Measurements from ENCODE around the gene MVB12B. TPM values are rescaled to one million over a fixed set of nuclear protein-coding genes. Genes with fewer than 3 reads are reported as not detected.

Gene MVB12B
- polyA plus RNA-seq, 1 experiment = 4.4 TPM

DNA sequence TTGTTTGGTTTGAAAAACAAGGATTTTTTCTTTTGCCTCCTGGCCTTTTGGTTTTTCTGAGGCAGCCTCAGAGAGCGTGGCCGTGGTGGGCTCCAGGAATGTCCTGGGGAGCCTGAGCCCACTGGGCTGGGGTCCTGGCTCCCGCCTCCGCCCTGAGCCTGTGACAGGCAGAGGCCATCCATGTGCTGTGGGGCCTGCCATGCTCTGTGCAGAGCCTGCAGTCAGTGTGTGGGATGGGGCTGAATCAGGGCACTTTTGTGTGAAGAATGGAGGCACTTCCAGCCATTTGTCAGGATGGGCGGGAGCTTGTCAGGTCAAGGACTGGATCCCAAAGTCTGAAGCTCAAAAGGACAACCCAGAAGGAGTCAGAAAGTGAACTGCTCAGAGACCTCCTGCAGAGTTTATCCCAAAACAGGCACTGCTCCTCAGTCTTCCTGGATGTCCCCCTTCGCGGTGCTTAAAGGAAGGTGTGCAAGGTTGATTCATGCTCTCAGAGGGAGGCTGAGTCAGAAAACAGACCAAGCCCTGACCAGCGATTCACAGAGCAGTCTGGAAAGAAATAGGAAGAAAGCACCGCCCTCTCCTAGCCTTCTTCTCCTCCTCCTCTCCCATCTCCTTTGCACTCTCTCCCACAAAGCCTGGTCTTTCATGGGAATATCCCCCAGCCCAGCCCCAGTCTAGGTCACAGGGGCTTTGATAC is 53.2 kb downstream of the MVB12B start:
- Histone ChIP-seq H3K27ac (ENCODE audit: low read depth, low read length) (no peak overlapping the region), H3K4me3 (ENCODE audit: low read depth, low read length) (no peak overlapping the region), H3K9me3 (ENCODE audit: control insufficient read depth, insufficient read depth, low read length) (no peaks in the 10 kb centered on the region; the same call in 1 of the 2 replicates), H3K27me3 (ENCODE audit: control insufficient read depth, insufficient read depth, low read length) (no peaks in the 10 kb centered on the region)
- DNase-seq (ENCODE audit: low read depth, low spot score) = no peak
- ChIA-PET CTCF (interaction anchor here (0.6 to 2.8 kb wide), 3 partner anchors 19 to 821 kb away, joined by 3 to 7 read pairs (median 3); no protein-coding TSS in a partner anchor), POLR2A (no interaction called here)
- TF ChIP-seq, protein P1, sequence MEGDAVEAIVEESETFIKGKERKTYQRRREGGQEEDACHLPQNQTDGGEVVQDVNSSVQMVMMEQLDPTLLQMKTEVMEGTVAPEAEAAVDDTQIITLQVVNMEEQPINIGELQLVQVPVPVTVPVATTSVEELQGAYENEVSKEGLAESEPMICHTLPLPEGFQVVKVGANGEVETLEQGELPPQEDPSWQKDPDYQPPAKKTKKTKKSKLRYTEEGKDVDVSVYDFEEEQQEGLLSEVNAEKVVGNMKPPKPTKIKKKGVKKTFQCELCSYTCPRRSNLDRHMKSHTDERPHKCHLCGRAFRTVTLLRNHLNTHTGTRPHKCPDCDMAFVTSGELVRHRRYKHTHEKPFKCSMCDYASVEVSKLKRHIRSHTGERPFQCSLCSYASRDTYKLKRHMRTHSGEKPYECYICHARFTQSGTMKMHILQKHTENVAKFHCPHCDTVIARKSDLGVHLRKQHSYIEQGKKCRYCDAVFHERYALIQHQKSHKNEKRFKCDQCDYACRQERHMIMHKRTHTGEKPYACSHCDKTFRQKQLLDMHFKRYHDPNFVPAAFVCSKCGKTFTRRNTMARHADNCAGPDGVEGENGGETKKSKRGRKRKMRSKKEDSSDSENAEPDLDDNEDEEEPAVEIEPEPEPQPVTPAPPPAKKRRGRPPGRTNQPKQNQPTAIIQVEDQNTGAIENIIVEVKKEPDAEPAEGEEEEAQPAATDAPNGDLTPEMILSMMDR (IDR thresholded peaks at IDR 0.05; ENCODE audit: low read depth, low read length) = no peak

GRCh38 chr9:126380447-126380846 is 53.8 kb downstream of the MVB12B start:
- DNase-seq (ENCODE audit: low read depth, low spot score) = no peak
- H3K27ac ChIP-seq (ENCODE audit: low read depth, low read length) = no peak overlapping the region
- H3K27me3 ChIP-seq (ENCODE audit: control insufficient read depth, insufficient read depth, low read length) = no peaks in the 10 kb centered on the region
- TF ChIP-seq, protein P1 (IDR thresholded peaks at IDR 0.05; ENCODE audit: low read depth, low read length) = no peak
- POLR2A ChIA-PET = no interaction called here
- CTCF ChIA-PET = interaction anchor here (1.0 to 2.8 kb wide), 2 partner anchors 19 to 822 kb away, joined by 3 to 7 read pairs; no protein-coding TSS in a partner anchor
- H3K9me3 ChIP-seq (ENCODE audit: control insufficient read depth, insufficient read depth, low read length) = no peaks in the 10 kb centered on the region; the same call in 1 of the 2 replicates
- H3K4me3 ChIP-seq (ENCODE audit: low read depth, low read length) = no peak overlapping the region

DNA sequence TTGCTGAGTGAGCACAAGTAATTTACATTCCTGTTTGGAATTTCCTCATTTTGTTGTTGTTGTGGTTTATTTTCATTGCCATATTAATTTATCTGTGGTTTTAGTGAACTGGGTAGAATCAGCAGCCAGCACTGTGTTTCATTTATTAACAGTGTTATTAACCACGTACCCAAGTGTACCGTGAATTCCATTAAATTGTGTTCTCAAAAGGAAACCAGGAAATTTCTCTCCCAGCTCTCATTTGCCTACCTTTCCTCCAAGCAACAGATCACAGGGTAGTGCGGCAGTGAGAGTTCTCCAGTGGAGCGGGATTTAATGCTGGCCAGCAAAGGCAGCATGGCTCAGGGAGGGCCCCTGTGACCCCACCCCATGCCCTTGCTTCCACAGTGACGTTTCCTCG is 54.6 kb downstream of the MVB12B start:
- Histone ChIP-seq H3K27ac (ENCODE audit: low read depth, low read length) (no peak overlapping the region), H3K27me3 (ENCODE audit: control insufficient read depth, insufficient read depth, low read length) (no peaks in the 10 kb centered on the region), H3K4me3 (ENCODE audit: low read depth, low read length) (no peak overlapping the region), H3K9me3 (ENCODE audit: control insufficient read depth, insufficient read depth, low read length) (no peaks in the 10 kb centered on the region; the same call in 1 of the 2 replicates)
- POLR2A ChIA-PET = no interaction called here
- CTCF ChIA-PET = interaction anchor here (2.8 kb wide), 1 partner anchor 18 kb away, joined by 7 read pairs; no protein-coding TSS in a partner anchor
- TF ChIP-seq, protein P1 (IDR thresholded peaks at IDR 0.05; ENCODE audit: low read depth, low read length) = no peak
- no peak for DNase-seq (ENCODE audit: low read depth, low spot score)

DNA sequence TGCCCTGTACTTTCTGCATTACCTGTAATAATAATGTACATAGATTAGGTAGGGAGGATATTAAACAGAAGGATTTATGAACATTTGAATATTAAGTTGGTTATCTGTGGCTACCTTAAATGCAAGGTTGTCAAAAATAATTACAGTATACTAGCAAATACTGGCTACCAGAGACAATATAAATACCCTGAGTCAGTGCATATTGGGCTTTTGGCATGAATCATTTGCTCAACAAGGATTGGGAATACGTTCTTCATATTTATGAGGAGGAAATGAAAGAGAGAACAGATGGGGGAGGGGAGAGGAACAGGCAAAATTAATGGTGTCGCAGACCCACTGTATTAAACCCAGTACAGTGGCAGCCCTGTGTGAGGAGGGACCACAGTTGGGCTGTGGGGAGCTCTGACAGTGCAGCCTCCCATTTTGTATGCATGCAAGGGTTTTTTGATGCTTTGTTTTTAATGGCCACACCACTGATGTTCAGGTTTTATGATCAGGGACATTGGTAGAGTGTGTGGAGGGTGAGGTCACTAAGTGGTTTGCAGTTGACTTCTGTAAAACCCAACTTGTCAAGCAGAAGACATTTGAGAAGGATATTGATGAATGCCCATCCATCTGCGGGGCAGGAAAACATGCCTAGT is 56.9 kb downstream of the MVB12B start:
- TF ChIP-seq, protein P1 (IDR thresholded peaks at IDR 0.05; ENCODE audit: low read depth, low read length) = no peak
- H3K4me3 ChIP-seq (ENCODE audit: low read depth, low read length) = no peak overlapping the region
- no peaks in the 10 kb centered on the region for H3K9me3 ChIP-seq (ENCODE audit: control insufficient read depth, insufficient read depth, low read length)
- no peaks in the 10 kb centered on the region for H3K27me3 ChIP-seq (ENCODE audit: control insufficient read depth, insufficient read depth, low read length)
- no peak for DNase-seq (ENCODE audit: low read depth, low spot score)
- H3K27ac ChIP-seq (ENCODE audit: low read depth, low read length) = no peak overlapping the region
- ChIA-PET POLR2A (no interaction called here), CTCF (interaction anchor here (1.0 kb wide), 1 partner anchor 14 kb away, joined by 4 read pairs; no protein-coding TSS in a partner anchor)

GRCh38 chr9:126384926-126385325 is 58.3 kb downstream of the MVB12B start:
- ChIA-PET CTCF (no interaction called here), POLR2A (no interaction called here)
- no peaks in the 10 kb centered on the region for H3K9me3 ChIP-seq (ENCODE audit: control insufficient read depth, insufficient read depth, low read length)
- H3K27me3 ChIP-seq (ENCODE audit: control insufficient read depth, insufficient read depth, low read length) = no peaks in the 10 kb centered on the region
- TF ChIP-seq, protein P1 (IDR thresholded peaks at IDR 0.05; ENCODE audit: low read depth, low read length) = no peak
- H3K4me3 ChIP-seq (ENCODE audit: low read depth, low read length) = no peak overlapping the region
- DNase-seq (ENCODE audit: low read depth, low spot score) = no peak
- no peak overlapping the region for H3K27ac ChIP-seq (ENCODE audit: low read depth, low read length)

Data from AG04450 (cell line).